Measurements from ENCODE around the gene ZNF132.

GRCh38 chr19:58386576-58387337 is 53.2 kb downstream of the ZNF132 start, which contains the start of gene RPS5:
- TF ChIP-seq POLR2A (IDR thresholded peaks at IDR 0.05) (peak; percentile 78), CTCF (IDR thresholded peaks at IDR 0.05) (no peak)

All from right lobe of liver (tissue), 4 donors.